Measurements from ENCODE around the gene PLB1.

DNA sequence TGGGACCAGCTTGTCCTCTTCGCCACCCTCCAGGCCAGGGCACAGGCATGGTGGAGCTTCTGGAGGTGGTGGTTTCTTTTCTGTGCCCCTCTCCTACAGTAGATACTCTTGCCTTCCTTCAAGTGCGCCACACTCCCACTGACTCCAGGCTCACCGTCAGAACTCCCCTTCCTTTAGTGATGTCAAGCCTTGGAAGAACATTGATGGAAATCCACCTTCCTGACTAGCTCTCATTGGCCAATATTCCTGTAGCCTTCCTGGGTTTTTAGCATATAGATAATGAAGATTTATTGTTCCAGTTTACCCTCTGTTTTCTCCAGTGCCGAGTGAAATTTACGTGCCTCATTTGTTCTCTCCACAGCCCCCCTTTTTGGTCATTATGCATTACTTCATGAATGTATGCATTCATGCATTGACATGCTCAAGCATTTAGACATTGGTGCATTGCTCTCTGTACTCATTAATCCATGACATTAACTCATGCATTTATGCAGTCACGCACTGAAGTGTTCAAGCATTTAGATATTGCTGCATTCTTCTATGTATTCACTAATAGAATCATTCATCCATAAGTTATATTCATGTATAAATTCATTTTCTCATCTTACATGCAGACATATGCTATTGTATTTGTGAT is 37.3 kb downstream of the PLB1 start:
- TF ChIP-seq, protein P1, sequence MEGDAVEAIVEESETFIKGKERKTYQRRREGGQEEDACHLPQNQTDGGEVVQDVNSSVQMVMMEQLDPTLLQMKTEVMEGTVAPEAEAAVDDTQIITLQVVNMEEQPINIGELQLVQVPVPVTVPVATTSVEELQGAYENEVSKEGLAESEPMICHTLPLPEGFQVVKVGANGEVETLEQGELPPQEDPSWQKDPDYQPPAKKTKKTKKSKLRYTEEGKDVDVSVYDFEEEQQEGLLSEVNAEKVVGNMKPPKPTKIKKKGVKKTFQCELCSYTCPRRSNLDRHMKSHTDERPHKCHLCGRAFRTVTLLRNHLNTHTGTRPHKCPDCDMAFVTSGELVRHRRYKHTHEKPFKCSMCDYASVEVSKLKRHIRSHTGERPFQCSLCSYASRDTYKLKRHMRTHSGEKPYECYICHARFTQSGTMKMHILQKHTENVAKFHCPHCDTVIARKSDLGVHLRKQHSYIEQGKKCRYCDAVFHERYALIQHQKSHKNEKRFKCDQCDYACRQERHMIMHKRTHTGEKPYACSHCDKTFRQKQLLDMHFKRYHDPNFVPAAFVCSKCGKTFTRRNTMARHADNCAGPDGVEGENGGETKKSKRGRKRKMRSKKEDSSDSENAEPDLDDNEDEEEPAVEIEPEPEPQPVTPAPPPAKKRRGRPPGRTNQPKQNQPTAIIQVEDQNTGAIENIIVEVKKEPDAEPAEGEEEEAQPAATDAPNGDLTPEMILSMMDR (conservative IDR thresholded peaks at IDR 0.05; ENCODE audit: low read depth in 2 of 2): no peak
- TF ChIP-seq POLR2AphosphoS5 (IDR thresholded peaks at IDR 0.05; ENCODE audit: low read depth): no peak
